Mesothelial cell of epicardium (in vitro differentiated cells): Measurements from ENCODE around the gene NQO2. TPM values are rescaled to one million over a fixed set of nuclear protein-coding genes. Genes with fewer than 3 reads are reported as not detected.
"Not testable (repeated sequence)": the region's sequence is repeated elsewhere in the genome, so short reads cannot be mapped to it uniquely, and the experiment has no call there.

Source experiments
- DNase-seq, 2 experiments: peaks; one replicate each; pipeline ENCODE4 v3.0.0; 2021; ENCODE audit warnings: low spot score in 2 of 2; ENCODE audit not compliant: unreplicated experiment in 2 of 2
- H3K27ac Mint-ChIP-seq: 2 replicates; pipeline ENCODE4 v1.8.0; 2021; ENCODE audit warnings: mixed read lengths
- H3K27me3 Mint-ChIP-seq: 2 replicates; pipeline ENCODE4 v1.8.0; 2021; ENCODE audit warnings: low read depth, mixed read lengths
- H3K36me3 Mint-ChIP-seq: 2 replicates; pipeline ENCODE4 v1.8.0; 2021; ENCODE audit warnings: mixed read lengths
- H3K4me1 Mint-ChIP-seq: 2 replicates; pipeline ENCODE4 v1.8.0; 2021; ENCODE audit warnings: mixed read lengths
- H3K4me3 Mint-ChIP-seq: 2 replicates; pipeline ENCODE4 v1.8.0; 2021; ENCODE audit warnings: mild to moderate bottlenecking, moderate library complexity, mixed read lengths
- H3K9me3 Mint-ChIP-seq: 2 replicates; pipeline ENCODE4 v1.8.0; 2021; ENCODE audit warnings: mixed read lengths
- total RNA-seq: library from RNA; stranded (reverse); gene quantifications from 3 replicates; pipeline ENCODE4 v1.2.1, GENCODE V29; 2021
- TF ChIP-seq, protein P1 (sequence below): fragments of 200-600 bp; sonication (generic); IDR thresholded peaks from one replicate; pipeline ENCODE4 v1.5.0; 2021; ENCODE audit warnings: antibody characterized with exemption; ENCODE audit not compliant: unreplicated experiment

Gene NQO2
- total RNA-seq, 1 donor from 2014 or later = 18.7 TPM

DNA sequence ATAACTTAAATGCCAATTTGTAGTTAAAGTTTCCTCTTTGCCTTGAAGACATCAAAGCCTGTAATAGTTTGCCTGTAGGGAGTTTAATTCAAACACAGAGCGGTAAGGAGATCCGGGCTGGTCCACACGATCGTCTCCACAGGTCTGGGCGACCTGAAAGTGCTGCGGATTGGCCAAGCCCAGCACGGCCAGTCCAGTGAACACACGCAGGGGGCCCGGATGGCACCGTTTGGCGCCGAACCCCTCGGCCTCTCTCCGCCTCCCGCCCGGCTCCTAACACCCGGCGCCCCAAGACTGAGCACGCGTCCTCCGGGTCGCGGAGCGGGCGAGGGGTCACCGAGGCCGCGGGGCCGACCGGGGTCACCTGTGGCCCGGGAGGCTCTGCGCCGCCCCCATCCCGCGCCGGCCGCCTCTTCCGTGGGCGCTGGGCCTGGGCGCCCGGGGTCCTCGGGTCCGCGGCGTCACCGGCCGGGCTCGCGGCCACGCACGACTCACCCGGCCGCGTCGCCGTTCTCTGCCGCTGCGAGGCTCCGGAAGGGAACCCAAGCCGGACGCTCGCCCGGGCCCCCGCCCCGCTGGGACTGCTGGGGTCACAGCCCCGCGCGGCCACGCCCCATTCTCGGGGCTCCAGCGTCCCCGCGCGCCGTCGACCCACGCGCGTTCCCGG lies 28.8 kb upstream of the NQO2 start:
- peak in 1 of 2 experiments; percentile 46 for DNase-seq
- Mint-ChIP-seq H3K36me3 (peaks cover 9% of the 10 kb centered on the region), H3K9me3 (peaks cover 5% of the 10 kb centered on the region), H3K4me3 (peak overlapping the region; percentile 87), H3K4me1 (peaks cover 46% of the 10 kb centered on the region), H3K27me3 (no peaks in the 10 kb centered on the region), H3K27ac (peak overlapping the region; percentile 94)
- TF ChIP-seq, protein P1, sequence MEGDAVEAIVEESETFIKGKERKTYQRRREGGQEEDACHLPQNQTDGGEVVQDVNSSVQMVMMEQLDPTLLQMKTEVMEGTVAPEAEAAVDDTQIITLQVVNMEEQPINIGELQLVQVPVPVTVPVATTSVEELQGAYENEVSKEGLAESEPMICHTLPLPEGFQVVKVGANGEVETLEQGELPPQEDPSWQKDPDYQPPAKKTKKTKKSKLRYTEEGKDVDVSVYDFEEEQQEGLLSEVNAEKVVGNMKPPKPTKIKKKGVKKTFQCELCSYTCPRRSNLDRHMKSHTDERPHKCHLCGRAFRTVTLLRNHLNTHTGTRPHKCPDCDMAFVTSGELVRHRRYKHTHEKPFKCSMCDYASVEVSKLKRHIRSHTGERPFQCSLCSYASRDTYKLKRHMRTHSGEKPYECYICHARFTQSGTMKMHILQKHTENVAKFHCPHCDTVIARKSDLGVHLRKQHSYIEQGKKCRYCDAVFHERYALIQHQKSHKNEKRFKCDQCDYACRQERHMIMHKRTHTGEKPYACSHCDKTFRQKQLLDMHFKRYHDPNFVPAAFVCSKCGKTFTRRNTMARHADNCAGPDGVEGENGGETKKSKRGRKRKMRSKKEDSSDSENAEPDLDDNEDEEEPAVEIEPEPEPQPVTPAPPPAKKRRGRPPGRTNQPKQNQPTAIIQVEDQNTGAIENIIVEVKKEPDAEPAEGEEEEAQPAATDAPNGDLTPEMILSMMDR = no peak

DNA sequence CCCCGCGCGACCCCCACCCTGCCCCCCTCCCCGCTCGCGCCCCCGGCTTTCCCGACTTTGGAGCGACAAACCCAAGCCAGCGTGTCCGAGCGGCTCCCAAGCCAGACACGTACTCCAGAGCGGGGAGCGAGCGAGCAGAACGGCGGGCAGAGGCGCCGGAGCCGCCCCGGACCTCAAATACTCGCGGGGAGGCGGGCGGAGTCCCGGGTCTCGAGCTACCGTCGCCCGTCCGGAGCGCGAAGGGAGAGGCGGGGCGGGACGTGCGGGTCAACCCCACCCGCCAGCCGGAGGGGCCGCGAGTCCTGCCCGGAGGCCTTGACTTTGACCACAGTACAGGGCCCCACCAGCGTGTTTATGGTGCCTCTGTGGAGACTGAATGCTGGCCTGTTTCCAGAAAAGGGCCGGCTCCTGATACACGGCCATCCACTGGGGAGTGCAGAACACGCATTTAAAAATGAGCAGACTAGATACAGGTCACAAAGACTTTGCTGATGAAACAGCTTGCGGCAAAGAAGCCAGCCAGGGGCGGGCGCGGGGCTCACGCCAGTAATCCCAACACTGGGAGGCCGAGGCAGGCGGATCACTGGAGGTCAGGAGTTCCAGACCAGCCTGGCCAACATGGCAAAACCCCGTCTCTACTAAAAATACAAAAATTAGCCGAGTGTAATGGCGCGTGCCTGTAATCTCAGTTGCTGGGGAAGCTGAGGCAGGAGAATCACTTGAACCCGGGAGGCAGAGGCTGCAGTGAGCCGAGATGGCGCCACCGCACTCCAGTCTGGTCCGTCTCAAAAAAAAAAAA lies 28.1 kb upstream of the NQO2 start, which contains the start of gene SERPINB6:
Gene SERPINB6 (minus strand): TSS at position 148 of the 799 bp plus-strand sequence. CDS start 12,235 bp downstream, outside the sequence.
- Mint-ChIP-seq H3K36me3 (peaks cover 9% of the 10 kb centered on the region), H3K4me1 (peaks cover 42% of the 10 kb centered on the region), H3K27ac (peak within 1 kb of the TSS; percentile 94), H3K4me3 (peak within 1 kb of the TSS; percentile 87), H3K9me3 (peaks cover 5% of the 10 kb centered on the region), H3K27me3 (no peaks in the 10 kb centered on the region)
- DNase-seq = peak; percentile 55 to 70
- TF ChIP-seq, protein P1 = no peak

DNA sequence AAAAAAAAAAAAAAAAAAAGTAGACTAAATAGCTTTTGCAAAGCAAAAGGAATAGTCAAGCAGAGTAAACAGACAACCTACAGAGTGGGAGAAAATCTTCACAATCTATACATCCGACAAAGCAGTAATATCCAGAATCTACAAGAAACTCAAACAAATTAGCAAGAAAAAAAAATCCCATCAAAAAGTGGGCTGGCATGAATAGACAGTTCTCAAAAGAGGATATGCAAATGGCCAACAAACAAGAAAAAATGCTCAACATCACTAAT lies 27.5 kb upstream of the NQO2 start:
- Mint-ChIP-seq H3K4me3 (peak overlapping the region; percentile 75), H3K4me1 (peaks cover 40% of the 10 kb centered on the region), H3K27ac (peak overlapping the region; percentile 92)
- H3K9me3 Mint-ChIP-seq, DNase-seq, H3K36me3 Mint-ChIP-seq, H3K27me3 Mint-ChIP-seq: not testable (repeated sequence)

DNA sequence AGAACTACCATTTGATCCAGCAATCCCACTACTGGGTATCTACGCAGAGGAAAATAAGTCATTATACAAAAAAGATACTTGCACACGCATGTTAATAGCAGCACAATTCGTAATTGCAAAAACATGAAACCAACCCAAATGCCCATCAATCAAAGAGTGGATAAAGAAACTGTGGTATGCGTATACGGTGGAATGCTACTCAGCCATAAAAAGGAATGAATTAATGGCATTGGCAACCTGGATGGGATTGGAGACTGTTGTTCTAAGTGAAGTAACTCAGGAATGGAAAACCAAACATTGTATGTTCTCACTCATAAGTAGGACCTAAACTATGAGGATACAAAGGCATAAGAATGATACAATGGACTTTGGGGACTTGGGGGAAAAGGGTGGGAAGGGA lies 27.0 kb upstream of the NQO2 start:
- H3K4me1 Mint-ChIP-seq = peaks cover 40% of the 10 kb centered on the region
- not testable (repeated sequence) for DNase-seq, H3K36me3 Mint-ChIP-seq

DNA sequence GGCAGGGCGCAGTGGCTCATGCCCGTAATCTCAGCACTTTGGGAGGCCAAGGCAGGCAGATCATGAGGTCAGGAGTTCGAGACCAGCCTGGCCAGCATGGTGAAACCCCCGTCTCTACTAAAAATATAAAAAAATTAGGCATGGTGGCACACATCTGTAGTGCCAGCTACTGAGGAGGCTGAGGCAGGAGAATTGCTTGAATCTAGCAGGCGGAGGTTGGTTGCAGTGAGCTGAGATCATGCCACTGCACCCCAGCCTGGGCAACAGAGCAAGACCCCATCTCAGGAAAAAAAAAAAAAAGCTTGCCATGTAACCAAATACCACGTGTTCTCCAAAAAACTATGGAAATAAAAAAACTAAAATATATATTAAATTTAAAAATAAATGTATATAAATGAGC lies 26.5 kb upstream of the NQO2 start:
- H3K4me3 Mint-ChIP-seq, DNase-seq, H3K9me3 Mint-ChIP-seq, H3K36me3 Mint-ChIP-seq, H3K27ac Mint-ChIP-seq, H3K27me3 Mint-ChIP-seq: not testable (repeated sequence)
- H3K4me1 Mint-ChIP-seq = peaks cover 43% of the 10 kb centered on the region

More for the DNA sequence above, 27.0 kb upstream of the NQO2 start:
- H3K4me3 Mint-ChIP-seq = peak overlapping the region; percentile 75
- H3K27ac Mint-ChIP-seq = peak overlapping the region; percentile 92
- H3K27me3 Mint-ChIP-seq, H3K9me3 Mint-ChIP-seq: not testable (repeated sequence)

DNA sequence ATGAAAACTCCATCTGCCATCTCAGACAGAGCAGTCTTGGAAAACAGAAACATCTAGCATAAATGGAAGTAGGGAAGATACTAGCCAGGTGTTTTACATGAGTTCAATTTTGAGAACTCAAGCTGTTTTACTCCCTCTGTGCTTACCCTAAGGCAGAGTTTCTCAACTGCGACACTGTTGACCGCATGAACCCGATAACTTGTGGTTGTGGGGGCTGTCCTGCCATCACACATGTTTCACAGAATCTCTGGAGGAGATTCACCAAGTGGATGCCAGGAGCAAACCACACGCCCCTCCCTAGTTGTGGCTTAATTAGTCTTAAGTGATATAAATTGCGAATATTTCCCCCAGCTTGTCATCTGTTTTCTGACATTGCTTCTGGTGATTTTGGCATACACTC lies 26.0 kb upstream of the NQO2 start:
- Mint-ChIP-seq H3K27me3 (no peaks in the 10 kb centered on the region), H3K36me3 (peaks cover under 1% of the 10 kb centered on the region), H3K4me3 (no peak overlapping the region), H3K4me1 (peaks cover 45% of the 10 kb centered on the region), H3K9me3 (no peaks in the 10 kb centered on the region), H3K27ac (peak overlapping the region; percentile 78)
- TF ChIP-seq, protein P1 = no peak
- no peak for DNase-seq

DNA sequence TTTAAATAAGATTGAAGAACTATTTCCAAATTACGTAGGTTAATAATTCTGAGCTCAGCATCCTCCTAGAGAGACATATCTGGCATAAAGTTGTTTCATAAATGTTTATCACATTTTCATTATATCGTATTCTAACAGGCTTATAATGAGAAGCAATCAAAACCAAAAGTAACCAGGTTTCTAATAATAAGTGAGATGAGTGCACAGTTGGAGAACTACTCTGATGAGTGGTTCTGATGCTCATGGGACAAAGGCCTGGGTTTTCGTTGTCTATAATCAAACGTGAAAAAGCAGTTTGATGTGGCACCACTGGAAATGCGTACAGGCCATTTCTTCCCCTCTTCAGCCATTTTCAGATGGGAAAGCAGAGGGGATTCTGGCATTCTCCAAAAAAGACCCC lies 23.6 kb upstream of the NQO2 start:
- Mint-ChIP-seq H3K9me3 (no peaks in the 10 kb centered on the region), H3K27me3 (no peaks in the 10 kb centered on the region), H3K27ac (no peak overlapping the region), H3K4me1 (peaks cover 36% of the 10 kb centered on the region), H3K36me3 (no peaks in the 10 kb centered on the region), H3K4me3 (no peak overlapping the region)
- TF ChIP-seq, protein P1 = no peak
- DNase-seq = no peak
